ENCODE data around the gene CORO2B.
"Not testable (repeated sequence)": the region's sequence is repeated elsewhere in the genome, so short reads cannot be mapped to it uniquely, and the experiment has no call there.

Gene CORO2B

DNA sequence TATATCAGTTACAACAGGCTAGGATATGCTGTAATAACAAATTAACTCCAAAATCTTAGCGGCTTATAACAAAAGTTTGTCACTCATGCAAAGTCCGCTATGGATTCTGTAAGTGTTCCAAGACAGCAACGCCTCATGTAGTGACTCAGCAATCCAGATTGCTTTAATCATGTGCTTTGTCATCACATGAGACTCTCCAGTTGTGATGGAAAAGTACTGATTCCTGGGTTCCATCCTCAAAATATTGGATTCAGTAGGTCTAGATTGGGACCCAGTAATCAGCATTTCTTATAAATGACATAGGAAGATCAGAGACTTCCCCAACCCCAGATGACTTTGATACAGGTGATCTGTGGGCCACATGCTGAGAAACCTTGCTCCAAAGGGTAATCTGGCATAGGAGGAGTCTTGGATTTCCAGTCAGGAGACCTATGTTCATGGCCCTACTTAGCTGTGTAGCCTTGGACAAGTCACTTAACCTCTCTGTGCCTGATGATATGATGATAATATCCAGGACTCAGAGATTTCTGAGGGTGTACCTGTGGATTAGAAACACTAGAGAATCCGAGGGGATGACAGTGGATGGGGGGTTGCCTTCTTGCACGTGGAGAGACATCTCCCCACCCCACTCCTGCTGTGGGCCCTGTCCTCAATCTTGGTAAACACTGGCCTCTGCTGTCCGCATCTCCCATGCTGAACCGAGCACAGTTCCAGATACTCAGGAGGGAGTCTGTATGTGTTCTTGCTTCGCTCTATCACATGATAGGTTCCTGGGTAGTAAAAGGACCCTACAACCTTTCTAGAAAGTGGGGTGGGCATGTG is 65.5 kb downstream of the CORO2B start:
- H3K4me3 ChIP-seq (ENCODE audit: low read depth, low read length) = no peak overlapping the region
- DNase-seq (ENCODE audit: low read depth) = no peak
- TF ChIP-seq MAX (IDR thresholded peaks at IDR 0.05; ENCODE audit: low read depth, low read length) (no peak), MYC (IDR thresholded peaks at IDR 0.05; ENCODE audit: low read depth, low read length) (no peak), POLR2A (IDR thresholded peaks at IDR 0.05; ENCODE audit: extremely low read depth, insufficient read length) (no peak)
- TF ChIP-seq, protein P1, sequence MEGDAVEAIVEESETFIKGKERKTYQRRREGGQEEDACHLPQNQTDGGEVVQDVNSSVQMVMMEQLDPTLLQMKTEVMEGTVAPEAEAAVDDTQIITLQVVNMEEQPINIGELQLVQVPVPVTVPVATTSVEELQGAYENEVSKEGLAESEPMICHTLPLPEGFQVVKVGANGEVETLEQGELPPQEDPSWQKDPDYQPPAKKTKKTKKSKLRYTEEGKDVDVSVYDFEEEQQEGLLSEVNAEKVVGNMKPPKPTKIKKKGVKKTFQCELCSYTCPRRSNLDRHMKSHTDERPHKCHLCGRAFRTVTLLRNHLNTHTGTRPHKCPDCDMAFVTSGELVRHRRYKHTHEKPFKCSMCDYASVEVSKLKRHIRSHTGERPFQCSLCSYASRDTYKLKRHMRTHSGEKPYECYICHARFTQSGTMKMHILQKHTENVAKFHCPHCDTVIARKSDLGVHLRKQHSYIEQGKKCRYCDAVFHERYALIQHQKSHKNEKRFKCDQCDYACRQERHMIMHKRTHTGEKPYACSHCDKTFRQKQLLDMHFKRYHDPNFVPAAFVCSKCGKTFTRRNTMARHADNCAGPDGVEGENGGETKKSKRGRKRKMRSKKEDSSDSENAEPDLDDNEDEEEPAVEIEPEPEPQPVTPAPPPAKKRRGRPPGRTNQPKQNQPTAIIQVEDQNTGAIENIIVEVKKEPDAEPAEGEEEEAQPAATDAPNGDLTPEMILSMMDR (IDR thresholded peaks at IDR 0.05; ENCODE audit: low read depth, low read length) = no peak

- TF ChIP-seq MYC (IDR thresholded peaks at IDR 0.05; ENCODE audit: low read depth, low read length) (no peak), MAX (IDR thresholded peaks at IDR 0.05; ENCODE audit: low read depth, low read length) (no peak), POLR2A (IDR thresholded peaks at IDR 0.05; ENCODE audit: extremely low read depth, insufficient read length) (no peak)
- TF ChIP-seq, protein P1 (IDR thresholded peaks at IDR 0.05; ENCODE audit: low read depth, low read length) = no peak
- no peak for DNase-seq (ENCODE audit: low read depth)
- H3K4me3 ChIP-seq (ENCODE audit: low read depth, low read length) = no peak overlapping the region
Observed at GRCh38 chr15:68644996-68645395, 66.2 kb downstream of the CORO2B start.

DNA sequence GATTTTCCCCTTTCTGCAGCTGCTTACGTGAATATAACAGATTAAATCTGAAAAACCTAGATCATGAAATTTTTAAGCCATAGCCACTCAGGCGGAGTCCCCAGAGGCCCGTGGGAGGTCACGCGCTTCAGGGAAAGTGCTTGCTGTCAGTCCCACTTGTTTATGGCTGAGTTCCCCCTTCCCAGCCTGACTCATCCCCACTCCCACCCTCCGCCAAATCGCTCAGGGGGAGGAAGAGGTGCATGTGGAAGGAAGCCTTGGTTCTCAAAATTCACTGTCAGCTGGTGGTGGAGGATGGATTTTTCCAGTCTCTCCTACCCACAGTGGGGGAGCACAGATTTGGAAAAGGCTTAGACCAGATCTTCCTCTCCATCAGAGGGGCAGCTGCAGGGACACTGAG is 67.4 kb downstream of the CORO2B start:
- DNase-seq (ENCODE audit: low read depth) = peak; percentile 23
- TF ChIP-seq, protein P1 (IDR thresholded peaks at IDR 0.05; ENCODE audit: low read depth, low read length) = no peak
- no peak for TF ChIP-seq MAX (IDR thresholded peaks at IDR 0.05; ENCODE audit: low read depth, low read length)
- no peak overlapping the region for H3K4me3 ChIP-seq (ENCODE audit: low read depth, low read length)

GRCh38 chr15:68646696-68647095 is 67.9 kb downstream of the CORO2B start:
- no peak overlapping the region for H3K4me3 ChIP-seq (ENCODE audit: low read depth, low read length)
- no peak for DNase-seq (ENCODE audit: low read depth)
- no peak for TF ChIP-seq MAX (IDR thresholded peaks at IDR 0.05; ENCODE audit: low read depth, low read length)
- no peak for TF ChIP-seq MYC (IDR thresholded peaks at IDR 0.05; ENCODE audit: low read depth, low read length)
- TF ChIP-seq, protein P1 (IDR thresholded peaks at IDR 0.05; ENCODE audit: low read depth, low read length) = no peak
- TF ChIP-seq POLR2A (IDR thresholded peaks at IDR 0.05; ENCODE audit: extremely low read depth, insufficient read length) = no peak

- DNase-seq (ENCODE audit: low read depth); H3K4me3 ChIP-seq (ENCODE audit: low read depth, low read length): not testable (repeated sequence)
Observed at GRCh38 chr15:68647361-68647760, 68.6 kb downstream of the CORO2B start.

DNA sequence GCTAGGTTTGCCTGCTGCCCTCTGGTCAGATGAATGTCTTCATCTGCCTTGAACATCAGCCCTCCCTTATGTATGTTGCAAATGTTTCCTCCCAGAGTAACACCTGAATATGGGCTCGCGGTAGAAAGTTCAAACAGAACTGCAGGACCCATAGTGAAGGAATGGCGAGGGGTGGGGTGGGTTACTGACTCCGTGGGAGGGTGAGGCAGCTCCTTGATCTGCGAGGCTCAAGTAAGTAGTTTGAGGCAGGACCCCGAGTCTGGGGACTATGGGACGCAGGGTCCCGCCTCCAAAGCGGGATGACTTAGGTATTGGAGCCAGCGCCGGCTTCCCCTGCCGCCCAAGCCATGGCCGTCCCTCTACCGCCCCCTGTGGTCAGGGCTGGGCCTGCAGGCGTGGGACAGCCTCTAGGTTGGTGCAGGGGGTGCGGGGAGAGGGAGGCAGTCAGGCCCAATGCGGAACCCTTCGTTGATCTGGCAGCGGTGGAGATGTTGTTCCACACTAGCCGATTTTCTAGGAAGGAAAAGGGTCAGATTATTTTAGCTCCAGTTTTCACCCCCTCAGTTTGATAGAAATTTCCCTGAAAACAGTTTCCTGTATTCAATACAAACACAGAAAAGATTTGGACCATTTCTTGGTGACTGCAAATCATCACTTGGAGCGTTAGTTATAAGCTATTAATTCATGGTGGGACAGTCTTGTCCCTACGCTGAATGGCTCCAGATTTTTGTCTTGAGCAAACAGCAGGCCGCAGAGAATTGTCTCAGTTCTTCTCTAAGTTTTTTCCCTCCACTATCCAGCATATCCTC is 72.3 kb downstream of the CORO2B start:
- TF ChIP-seq, protein P1 (IDR thresholded peaks at IDR 0.05; ENCODE audit: low read depth, low read length) = peak; percentile 75
- TF ChIP-seq MYC (IDR thresholded peaks at IDR 0.05; ENCODE audit: low read depth, low read length) (no peak), POLR2A (IDR thresholded peaks at IDR 0.05; ENCODE audit: extremely low read depth, insufficient read length) (no peak), MAX (IDR thresholded peaks at IDR 0.05; ENCODE audit: low read depth, low read length) (no peak)
- no peak overlapping the region for H3K4me3 ChIP-seq (ENCODE audit: low read depth, low read length)
- peak; percentile 48 for DNase-seq (ENCODE audit: low read depth)
